Measurements from ENCODE around the gene ELF3.

- no peak for TF ChIP-seq CTCF (conservative IDR thresholded peaks at IDR 0.05; ENCODE audit: low read depth, low read length)
- TF ChIP-seq RFX5 (IDR thresholded peaks at IDR 0.05; ENCODE audit: low read depth, low read length): no peak
- TF ChIP-seq MXI1 (IDR thresholded peaks at IDR 0.05; ENCODE audit: borderline replicate concordance, low read depth, low read length): no peak
- TF ChIP-seq RCOR1 (IDR thresholded peaks at IDR 0.05; ENCODE audit: insufficient replicate concordance, low read length): no peak
- TF ChIP-seq RAD21 (IDR thresholded peaks at IDR 0.05; ENCODE audit: low read length): no peak
- no peak for TF ChIP-seq POLR2A (IDR thresholded peaks at IDR 0.05; ENCODE audit: low read depth, low read length)
- no peak for TF ChIP-seq CEBPB (IDR thresholded peaks at IDR 0.05; ENCODE audit: low read depth, low read length)
- no peak for TF ChIP-seq ELK1 (IDR thresholded peaks at IDR 0.05; ENCODE audit: borderline replicate concordance, low read depth, low read length)
Observed at GRCh38 chr1:202061055-202061454, 50.7 kb downstream of the ELF3 start.
